Epithelial cell of proximal tubule (primary cell): ENCODE data around the gene DLK1. TPM values are rescaled to one million over a fixed set of nuclear protein-coding genes. Genes with fewer than 3 reads are reported as not detected.

Experiments
- DNase-seq: peaks from one replicate; pipeline ENCODE4 v3.0.0-alpha.2; 2011; ENCODE audit warnings: low read depth
- H3K4me3 ChIP-seq: 2 replicates; pipeline ENCODE4 v1.5.1; 2011; ENCODE audit warnings: low read depth, mild to moderate bottlenecking, low read length
- CTCF ChIP-seq: conservative IDR thresholded peaks from 2 replicates; pipeline ENCODE4 v1.5.1; 2012; ENCODE audit warnings: low read depth, mild to moderate bottlenecking, low read length
- total RNA-seq: library from RNA; depleted of rRNA; stranded (reverse); fragments of >200 nt; gene quantifications from 2 replicates; pipeline ENCODE4 v1.2.3, GENCODE V29; 2015

Gene DLK1
- total RNA-seq, 1 donor from 2014 or later, result not detected

- no peak for TF ChIP-seq CTCF
- no peak overlapping the region for H3K4me3 ChIP-seq
- no peak for DNase-seq
These were observed 46.1 kb upstream of the DLK1 start for GRCh38 chr14:100680439-100681051.

- H3K4me3 ChIP-seq, result no peak overlapping the region
- no peak for TF ChIP-seq CTCF
- no peak for DNase-seq
These were observed 45.6 kb upstream of the DLK1 start for GRCh38 chr14:100681111-100681510.

DNA sequence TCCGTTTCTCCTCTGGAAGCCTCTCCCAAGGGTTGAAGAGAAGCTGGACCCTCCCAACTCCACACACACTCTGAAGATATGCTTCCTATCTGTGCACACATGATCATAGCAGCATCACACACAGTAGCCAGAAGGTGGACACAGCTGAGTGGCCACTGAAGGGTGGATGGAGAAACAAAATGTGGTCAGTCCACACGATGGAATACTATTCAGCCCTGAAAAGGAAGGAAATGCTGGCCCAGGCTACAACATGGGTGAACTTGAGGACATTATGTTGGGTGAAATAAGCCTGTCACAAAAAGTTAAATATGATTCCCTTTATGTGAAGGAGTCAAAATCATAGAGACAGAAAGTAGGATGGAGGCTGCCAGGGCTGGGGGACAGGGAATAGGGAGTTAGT is 43.9 kb upstream of the DLK1 start:
- no peak for TF ChIP-seq CTCF
- no peak for DNase-seq
- H3K4me3 ChIP-seq, result no peak overlapping the region

DNA sequence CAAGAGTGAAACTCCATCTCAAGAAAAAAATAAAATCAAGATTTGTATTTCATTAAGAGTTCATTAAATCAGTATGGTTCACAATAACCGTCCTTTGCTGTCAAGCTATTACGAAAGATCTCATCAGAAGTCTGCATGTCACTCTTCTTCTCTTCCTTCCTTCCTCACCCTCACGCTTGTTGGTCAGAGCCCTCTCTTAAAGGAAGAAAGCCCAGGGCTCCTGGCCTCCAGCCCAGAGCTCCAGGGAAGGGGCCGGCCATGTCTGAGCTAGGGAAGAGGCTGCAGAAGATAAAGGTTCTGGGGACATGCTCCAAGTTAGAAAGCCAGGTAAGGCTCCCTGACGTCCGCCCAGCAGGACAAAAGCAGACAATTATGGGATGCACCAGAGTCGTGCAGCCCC is 43.1 kb upstream of the DLK1 start:
- no peak for DNase-seq
- TF ChIP-seq CTCF, result no peak
- H3K4me3 ChIP-seq, result no peak overlapping the region

DNA sequence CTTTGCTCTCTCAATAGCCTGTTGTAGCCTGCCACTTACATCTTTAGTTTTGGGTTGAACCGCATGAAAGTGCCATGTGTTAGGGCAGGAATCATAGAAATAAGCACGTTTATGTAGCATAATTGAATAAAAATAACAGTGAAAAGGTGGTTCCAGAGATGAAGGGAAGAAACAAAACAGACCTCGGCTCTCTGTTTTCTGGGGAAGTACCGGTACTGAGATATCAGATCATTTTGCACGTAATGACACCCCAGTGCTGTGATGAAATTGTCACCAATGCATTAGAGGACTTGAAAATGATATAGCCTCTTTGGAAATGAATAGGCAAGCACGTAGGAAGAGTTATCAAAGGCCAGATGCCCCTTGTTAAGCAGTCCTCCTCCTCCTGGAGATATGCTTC is 42.5 kb upstream of the DLK1 start:
- no peak overlapping the region for H3K4me3 ChIP-seq
- DNase-seq, result no peak
- TF ChIP-seq CTCF, result no peak

- no peak for DNase-seq
These were observed 41.7 kb upstream of the DLK1 start for GRCh38 chr14:100684961-100685360.

More at GRCh38 chr14:100684961-100685360, 41.7 kb upstream of the DLK1 start:
- H3K4me3 ChIP-seq, result no peak overlapping the region
- TF ChIP-seq CTCF, result no peak
